Astrocyte of the cerebellum (primary cell): ENCODE results near the gene PDE8B.

Source experiments
- DNase-seq: peaks from one replicate; pipeline ENCODE4 v3.0.0-alpha.2; 2011; ENCODE audit warnings: low read depth
- H3K4me3 ChIP-seq: 2 replicates; pipeline ENCODE4 v1.5.1; 2011; ENCODE audit warnings: mild to moderate bottlenecking, low read depth, low read length, moderate library complexity
- CTCF ChIP-seq: IDR thresholded peaks from 2 replicates; pipeline ENCODE4 v1.5.1; 2012; ENCODE audit warnings: low read length, low read depth, moderate library complexity, mild to moderate bottlenecking; ENCODE audit errors: missing control alignments
- in situ Hi-C: cut with HindIII; loops from 2 replicates; pipeline ENCODE4 v1.10.0; 2017; ENCODE audit warnings: low sequenced_read_pairs

Gene PDE8B

GRCh38 chr5:77311214-77311571 is 100.7 kb downstream of the PDE8B start:
- no peak for DNase-seq
- H3K4me3 ChIP-seq: no peak overlapping the region
- in situ Hi-C loops: no loop called here
- TF ChIP-seq CTCF: no peak

GRCh38 chr5:77312413-77312812 is 101.9 kb downstream of the PDE8B start:
- DNase-seq: no peak
- no peak overlapping the region for H3K4me3 ChIP-seq
- in situ Hi-C loops: no loop called here
- TF ChIP-seq CTCF: no peak

- no peak overlapping the region for H3K4me3 ChIP-seq
- no peak for DNase-seq
- in situ Hi-C loops: no loop called here
- TF ChIP-seq CTCF: no peak
These were observed 106.6 kb downstream of the PDE8B start for GRCh38 chr5:77316871-77317661.

GRCh38 chr5:77318060-77318459 is 107.6 kb downstream of the PDE8B start:
- DNase-seq: no peak

GRCh38 chr5:77319117-77319804 is 108.8 kb downstream of the PDE8B start:
- DNase-seq: no peak
- no peak for TF ChIP-seq CTCF
- no peak overlapping the region for H3K4me3 ChIP-seq
- in situ Hi-C loops: no loop called here

More at GRCh38 chr5:77318060-77318459, 107.6 kb downstream of the PDE8B start:
- in situ Hi-C loops: no loop called here
- no peak overlapping the region for H3K4me3 ChIP-seq
- no peak for TF ChIP-seq CTCF

- no peak for TF ChIP-seq CTCF
- in situ Hi-C loops: no loop called here
These were observed 111.4 kb downstream of the PDE8B start for GRCh38 chr5:77321793-77322394.

More at GRCh38 chr5:77321793-77322394, 111.4 kb downstream of the PDE8B start:
- no peak for DNase-seq
- no peak overlapping the region for H3K4me3 ChIP-seq
